H9 (cell line): ENCODE measurements around the gene TRMT6. TPM values are rescaled to one million over a fixed set of nuclear protein-coding genes. Genes with fewer than 3 reads are reported as not detected.

Experiments used
- DNase-seq: peaks from one replicate; pipeline ENCODE4 v3.0.0-alpha.2; 2017
- H2AFZ ChIP-seq: one replicate; pipeline ENCODE4 v1.6.1; 2013; ENCODE audit warnings: mild to moderate bottlenecking, low read length, control low read depth, moderate library complexity
- H2AK5ac ChIP-seq: 2 replicates; pipeline ENCODE4 v1.6.1; 2013; ENCODE audit warnings: low read length, control low read depth, mixed read lengths; ENCODE audit not compliant: insufficient read length
- H2BK120ac ChIP-seq: one replicate; pipeline ENCODE4 v1.6.1; 2013; ENCODE audit warnings: low read depth, mild to moderate bottlenecking, low read length, control low read depth, inconsistent platforms; ENCODE audit not compliant: poor library complexity, severe bottlenecking
- H2BK12ac ChIP-seq: 2 replicates; pipeline ENCODE4 v1.6.1; 2013; ENCODE audit warnings: low read length, control low read depth, mixed read lengths, low read depth; ENCODE audit not compliant: insufficient read length
- H2BK15ac ChIP-seq: 2 replicates; pipeline ENCODE4 v1.6.1; 2013; ENCODE audit warnings: low read depth, low read length, control low read depth
- H2BK20ac ChIP-seq: one replicate; pipeline ENCODE4 v1.6.1; 2013; ENCODE audit warnings: low read depth, mild to moderate bottlenecking, low read length, control low read depth, inconsistent platforms; ENCODE audit not compliant: poor library complexity, severe bottlenecking
- H2BK5ac ChIP-seq: 2 replicates; pipeline ENCODE4 v1.6.1; 2013; ENCODE audit warnings: low read length, control low read depth, mixed read lengths; ENCODE audit not compliant: insufficient read length
- H3K14ac ChIP-seq: 2 replicates; pipeline ENCODE4 v1.6.1; 2013; ENCODE audit warnings: low read length, control low read depth; ENCODE audit not compliant: insufficient read depth
- H3K18ac ChIP-seq: 2 replicates; pipeline ENCODE4 v1.6.1; 2013; ENCODE audit warnings: low read depth, mild to moderate bottlenecking, mixed read lengths, low read length, control low read depth; ENCODE audit not compliant: insufficient read length
- H3K23ac ChIP-seq: 2 replicates; pipeline ENCODE4 v1.6.1; 2013; ENCODE audit warnings: low read length, control low read depth, mixed read lengths, low read depth; ENCODE audit not compliant: insufficient read length
- H3K23me2 ChIP-seq: 2 replicates; pipeline ENCODE4 v1.6.1; 2013; ENCODE audit warnings: low read depth, mild to moderate bottlenecking, mixed read lengths, low read length, control low read depth; ENCODE audit not compliant: insufficient read length, poor library complexity, severe bottlenecking
- H3K27ac ChIP-seq: 2 replicates; pipeline ENCODE4 v1.5.1; 2013; ENCODE audit warnings: low read length, control low read depth, mixed read lengths, low read depth; ENCODE audit not compliant: insufficient read length
- H3K27me3 ChIP-seq: 2 replicates; pipeline ENCODE4 v1.6.1; 2013; ENCODE audit warnings: low read length, control low read depth, inconsistent platforms; ENCODE audit not compliant: insufficient read depth
- H3K4ac ChIP-seq: 2 replicates; pipeline ENCODE4 v1.6.1; 2013; ENCODE audit warnings: low read depth, mild to moderate bottlenecking, control low read depth, inconsistent platforms, low read length, moderate library complexity
- H3K4me1 ChIP-seq: 2 replicates; pipeline ENCODE4 v1.6.1; 2013; ENCODE audit warnings: low read length, control low read depth, inconsistent platforms; ENCODE audit not compliant: insufficient read depth
- H3K4me2 ChIP-seq: 2 replicates; pipeline ENCODE4 v1.6.1; 2013; ENCODE audit warnings: low read length, control low read depth, mixed read lengths; ENCODE audit not compliant: insufficient read length, insufficient read depth
- H3K56ac ChIP-seq: 2 replicates; pipeline ENCODE4 v1.6.1; 2013; ENCODE audit warnings: low read depth, mild to moderate bottlenecking, mixed read lengths, low read length, control low read depth; ENCODE audit not compliant: insufficient read length
- H3K79me1 ChIP-seq: 2 replicates; pipeline ENCODE4 v1.6.1; 2013; ENCODE audit warnings: low read depth, mild to moderate bottlenecking, moderate library complexity, low read length, control low read depth, inconsistent platforms; ENCODE audit not compliant: insufficient read depth, poor library complexity, severe bottlenecking
- H3K79me2 ChIP-seq: 2 replicates; pipeline ENCODE4 v1.6.1; 2013; ENCODE audit warnings: low read length, control low read depth, inconsistent platforms; ENCODE audit not compliant: insufficient read depth
- H3K9ac ChIP-seq: 2 replicates; pipeline ENCODE4 v1.6.1; 2013; ENCODE audit warnings: low read length, control low read depth, mixed read lengths; ENCODE audit not compliant: insufficient read length; ENCODE audit errors: extremely low read depth
- H3K9me3 ChIP-seq: one replicate; pipeline ENCODE4 v1.6.1; 2013; ENCODE audit warnings: low read depth, low read length, inconsistent platforms; ENCODE audit not compliant: control insufficient read depth
- H3T11ph ChIP-seq: one replicate; pipeline ENCODE4 v1.6.1; 2013; ENCODE audit warnings: mild to moderate bottlenecking, low read length, control low read depth, inconsistent platforms
- H4K20me1 ChIP-seq: one replicate; pipeline ENCODE4 v1.6.1; 2013; ENCODE audit not compliant: control insufficient read depth, insufficient read length, insufficient read depth
- H4K5ac ChIP-seq: 2 replicates; pipeline ENCODE4 v1.6.1; 2013; ENCODE audit warnings: low read depth, mild to moderate bottlenecking, mixed read lengths, low read length, control low read depth; ENCODE audit not compliant: insufficient read length
- H4K8ac ChIP-seq: replicated peaks from 2 replicates; pipeline ENCODE4 v1.6.1; 2013; ENCODE audit warnings: low read length, control low read depth, mixed read lengths, low read depth; ENCODE audit not compliant: insufficient read length
- H4K91ac ChIP-seq: 2 replicates; pipeline ENCODE4 v1.6.1; 2013; ENCODE audit warnings: low read depth, mild to moderate bottlenecking, moderate library complexity, mixed read lengths, low read length, control low read depth; ENCODE audit not compliant: insufficient read length
- H3K27ac Mint-ChIP-seq, 3 experiments: 2 replicates in 2 of 3; 3 replicates in 1 of 3; pipeline ENCODE4 v1.8.0; 2020 to 2021; ENCODE audit warnings: mixed read lengths in 3 of 3, mild to moderate bottlenecking in 1 of 3, moderate library complexity in 1 of 3
- H3K27me3 Mint-ChIP-seq: 2 replicates; pipeline ENCODE4 v1.8.0; 2021; ENCODE audit warnings: low read depth, mild to moderate bottlenecking, moderate library complexity, mixed read lengths
- H3K36me3 Mint-ChIP-seq, 3 experiments: 2 replicates in 2 of 3; 3 replicates in 1 of 3; pipeline ENCODE4 v1.8.0; 2020 to 2021; ENCODE audit warnings: low read depth in 3 of 3, mixed read lengths in 3 of 3; ENCODE audit not compliant: insufficient read depth in 1 of 3
- H3K4me1 Mint-ChIP-seq, 2 experiments: 2 replicates each; pipeline ENCODE4 v1.8.0; 2020; ENCODE audit warnings: mixed read lengths in 2 of 2
- H3K4me3 Mint-ChIP-seq, 2 experiments: 2 replicates in 1 of 2; 3 replicates in 1 of 2; pipeline ENCODE4 v1.8.0; 2020 to 2021; ENCODE audit warnings: mild to moderate bottlenecking in 2 of 2, mixed read lengths in 2 of 2, moderate library complexity in 1 of 2
- H3K9me3 Mint-ChIP-seq, 2 experiments: 2 replicates in 1 of 2; 3 replicates in 1 of 2; pipeline ENCODE4 v1.8.0; 2020; ENCODE audit warnings: mild to moderate bottlenecking in 2 of 2, mixed read lengths in 2 of 2, moderate library complexity in 1 of 2
- CTCF ChIP-seq: fragments of 200-600 bp; sonication (generic); conservative IDR thresholded peaks from 3 replicates; pipeline ENCODE4 v1.8.0; 2021; ENCODE audit warnings: antibody characterized with exemption, mild to moderate bottlenecking
- WGBS: extraction: QIAGEN DNeasy Blood & Tissue Kit; methylation state at CpG from one replicate; pipeline ENCODE4 v1.1.7; 2013; ENCODE audit warnings: missing lambda C conversion rate, low lambda C conversion rate, mixed read lengths; ENCODE audit not compliant: insufficient read length; ENCODE audit errors: extremely low coverage; 5-methylcytosine and 5-hydroxymethylcytosine counted together
- total RNA-seq: library from RNA; stranded (reverse); gene quantifications from 2 replicates; pipeline ENCODE4 v1.2.1, GENCODE V29; 2021

The TRMT6 gene
- total RNA-seq, 1 experiment from 2014 or later, result 34.4 TPM

DNA sequence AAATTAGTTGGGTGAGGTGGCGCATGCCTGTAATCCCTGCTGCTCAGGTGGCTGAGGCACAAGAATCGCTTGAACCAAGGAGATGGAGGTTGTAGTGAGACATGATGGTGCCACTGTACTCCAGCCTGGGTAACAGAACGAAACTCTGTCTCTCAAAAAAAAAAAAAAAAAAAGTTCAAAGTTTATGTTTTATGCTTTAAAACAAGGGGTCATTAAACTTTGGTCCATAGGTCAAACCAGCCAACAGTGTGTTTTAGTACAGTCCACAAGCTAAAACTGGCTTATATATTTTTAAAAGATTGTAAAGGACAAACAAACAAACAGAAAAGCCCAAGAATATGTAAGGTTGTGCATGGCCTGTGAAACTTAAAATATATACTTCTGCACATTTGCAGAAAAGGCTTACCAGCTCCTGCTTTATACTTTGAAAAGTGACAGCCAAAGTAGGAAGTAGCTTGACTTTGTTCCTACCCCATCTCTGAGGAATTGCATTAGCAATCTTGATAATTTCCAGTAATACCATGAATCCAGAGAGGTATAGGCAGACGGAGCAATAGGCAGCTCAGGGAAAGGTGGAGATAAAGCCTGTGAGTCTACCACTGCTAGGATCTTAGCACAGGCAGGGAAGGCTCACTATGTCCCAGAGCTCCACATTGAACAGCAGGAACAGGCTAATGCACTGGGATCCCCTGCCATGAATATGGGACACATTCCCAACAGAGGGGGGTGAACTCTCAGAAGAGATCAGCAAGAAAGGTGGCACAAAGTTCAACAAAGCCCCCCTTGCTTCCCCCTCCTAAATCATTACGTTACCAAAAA, 30.6 kb upstream of the TRMT6 start:
- Mint-ChIP-seq H3K9me3 (no peaks in the 10 kb centered on the region), H3K27ac (no peak overlapping the region), H3K27me3 (no peaks in the 10 kb centered on the region), H3K4me3 (no peak overlapping the region), H3K4me1 (no peaks in the 10 kb centered on the region), H3K36me3 (peaks cover 25 to 62% (median 50%) of the 10 kb centered on the region in 3 experiments; a peak in 6 of 7 replicates)
- Histone ChIP-seq H4K8ac (no peak overlapping the region), H3K4me1 (no peaks in the 10 kb centered on the region), H4K5ac (no peak overlapping the region), H3K56ac (no peak overlapping the region), H2BK20ac (no peak overlapping the region), H2BK5ac (no peak overlapping the region), H3K23me2 (no peaks in the 10 kb centered on the region), H3K18ac (no peak overlapping the region), H3K9me3 (no peaks in the 10 kb centered on the region), H2AFZ (no peak overlapping the region), H3K27ac (no peak overlapping the region), H3K14ac (no peak overlapping the region), H2AK5ac (no peak overlapping the region), H3K23ac (no peak overlapping the region), H3K4me2 (no peak overlapping the region), H4K20me1 (no peaks in the 10 kb centered on the region), H2BK15ac (no peak overlapping the region), H3K4ac (no peak overlapping the region), H3K79me1 (no peaks in the 10 kb centered on the region), H2BK120ac (no peak overlapping the region), H3T11ph (no peak overlapping the region), H3K27me3 (no peaks in the 10 kb centered on the region), H3K9ac (no peak overlapping the region), H2BK12ac (no peak overlapping the region), H3K79me2 (no peaks in the 10 kb centered on the region), H4K91ac (no peak overlapping the region)
- no peak for DNase-seq
- WGBS, result no CpG with 5 or more reads among the region's 5 CpGs
- no peak for TF ChIP-seq CTCF
